Neural progenitor cell (in vitro differentiated cells): Measurements from ENCODE around the gene NEK10. TPM values are rescaled to one million over a fixed set of nuclear protein-coding genes. Genes with fewer than 3 reads are reported as not detected.

Source experiments
- DNase-seq: peaks from one replicate; pipeline ENCODE4 v3.0.0-alpha.2; 2016; ENCODE audit warnings: low spot score
- H2AFZ ChIP-seq: fragments of 200-600 bp; sonication (generic); replicated peaks from 2 replicates; pipeline ENCODE4 v1.6.1; 2016; ENCODE audit warnings: antibody characterized with exemption
- H3F3A ChIP-seq: fragments of 200-600 bp; sonication (generic); 2 replicates; pipeline ENCODE4 v1.6.1; 2016; ENCODE audit warnings: antibody characterized with exemption, low read depth
- H3K27ac ChIP-seq: fragments of 200-600 bp; sonication (generic); 2 replicates; pipeline ENCODE4 v1.5.1; 2016; ENCODE audit warnings: mild to moderate bottlenecking
- H3K27me3 ChIP-seq: fragments of 200-600 bp; sonication (generic); 2 replicates; pipeline ENCODE4 v1.6.1; 2016; ENCODE audit warnings: mild to moderate bottlenecking, moderate library complexity
- H3K36me3 ChIP-seq: fragments of 200-600 bp; sonication (generic); 2 replicates; pipeline ENCODE4 v1.5.1; 2016
- H3K4me1 ChIP-seq: fragments of 200-600 bp; sonication (generic); 2 replicates; pipeline ENCODE4 v1.6.1; 2016; ENCODE audit warnings: mixed run types
- H3K4me2 ChIP-seq: fragments of 200-600 bp; sonication (generic); 2 replicates; pipeline ENCODE4 v1.6.1; 2016
- H3K4me3 ChIP-seq: fragments of 200-600 bp; sonication (generic); 2 replicates; pipeline ENCODE4 v1.5.1; 2016
- H3K79me2 ChIP-seq: fragments of 200-600 bp; sonication (generic); 2 replicates; pipeline ENCODE4 v1.6.1; 2016; ENCODE audit warnings: low read depth
- H3K9ac ChIP-seq: fragments of 200-600 bp; sonication (generic); 2 replicates; pipeline ENCODE4 v1.6.1; 2016
- H3K9me3 ChIP-seq: fragments of 200-600 bp; sonication (generic); 2 replicates; pipeline ENCODE4 v1.5.1; 2016; ENCODE audit warnings: low read depth
- H4K20me1 ChIP-seq: fragments of 200-600 bp; sonication (generic); 2 replicates; pipeline ENCODE4 v1.6.1; 2016; ENCODE audit warnings: low read depth
- H3K27ac Mint-ChIP-seq: 3 replicates; pipeline ENCODE4 v1.8.0; 2021; ENCODE audit warnings: mixed read lengths
- H3K27me3 Mint-ChIP-seq: 2 replicates; pipeline ENCODE4 v1.8.0; 2022; ENCODE audit warnings: low read depth, mild to moderate bottlenecking, inconsistent platforms, moderate library complexity, mixed read lengths; ENCODE audit not compliant: insufficient read depth
- H3K36me3 Mint-ChIP-seq: 3 replicates; pipeline ENCODE4 v1.8.0; 2021; ENCODE audit warnings: mixed read lengths
- H3K4me1 Mint-ChIP-seq: 3 replicates; pipeline ENCODE4 v1.8.0; 2021; ENCODE audit warnings: mixed read lengths
- H3K4me3 Mint-ChIP-seq: 3 replicates; pipeline ENCODE4 v1.8.0; 2021; ENCODE audit warnings: mild to moderate bottlenecking, moderate library complexity, mixed read lengths
- H3K9me3 Mint-ChIP-seq: 3 replicates; pipeline ENCODE4 v1.8.0; 2020; ENCODE audit warnings: mixed read lengths
- EZH2 ChIP-seq: fragments of 200-600 bp; sonication (generic); IDR thresholded peaks from 2 replicates; pipeline ENCODE4 v1.6.1; 2017; ENCODE audit warnings: antibody characterized with exemption, mild to moderate bottlenecking, moderate library complexity
- EZH2phosphoT487 ChIP-seq: fragments of 200-600 bp; sonication (generic); IDR thresholded peaks from 2 replicates; pipeline ENCODE4 v1.6.1; 2017; ENCODE audit warnings: antibody characterized with exemption
- total RNA-seq: library from RNA; depleted of rRNA; stranded (reverse); fragments of >200 nt; gene quantifications from 2 replicates; pipeline ENCODE4 v1.2.3, GENCODE V29; 2015; ENCODE audit warnings: low replicate concordance
- TF ChIP-seq, protein P1 (sequence below): fragments of 200-600 bp; sonication (generic); IDR thresholded peaks from 2 replicates; pipeline ENCODE4 v1.5.1; 2017; ENCODE audit warnings: antibody characterized with exemption, mild to moderate bottlenecking

The NEK10 gene
- total RNA-seq, 1 donor from 2014 or later: 0.54 TPM

DNA sequence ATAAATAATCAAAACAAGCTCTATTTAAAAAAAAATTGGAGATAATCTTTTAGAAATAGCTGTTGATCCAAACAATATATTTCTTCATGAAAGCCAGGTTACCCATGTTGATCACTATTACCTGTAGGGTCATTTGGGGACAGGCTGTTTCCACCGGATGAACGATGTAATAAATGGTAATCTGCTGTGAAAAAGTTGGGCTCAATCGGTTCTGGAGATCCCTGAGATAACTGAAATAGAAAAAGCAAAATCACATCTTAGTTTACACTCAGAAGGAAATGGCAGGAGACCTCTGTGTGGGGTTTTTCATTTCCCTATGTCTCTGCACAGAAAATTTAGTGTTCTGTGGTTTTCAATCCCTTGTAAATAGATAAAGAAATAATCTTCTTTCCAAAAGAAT lies 249.5 kb downstream of the NEK10 start:
- no peak overlapping the region for H3K4me3 Mint-ChIP-seq
- H3K4me1 ChIP-seq: peaks cover 3% of the 10 kb centered on the region
- no peak for DNase-seq
- H3K9me3 Mint-ChIP-seq: peaks cover 4% of the 10 kb centered on the region
- no peaks in the 10 kb centered on the region for H3K36me3 ChIP-seq
- H3K9ac ChIP-seq: no peak overlapping the region
- H3K27ac Mint-ChIP-seq: no peak overlapping the region
- peaks cover 4% of the 10 kb centered on the region for H3K4me1 Mint-ChIP-seq
- H4K20me1 ChIP-seq: no peaks in the 10 kb centered on the region
- H3K4me2 ChIP-seq: no peak overlapping the region
- no peaks in the 10 kb centered on the region for H3K9me3 ChIP-seq
- TF ChIP-seq, protein P1, sequence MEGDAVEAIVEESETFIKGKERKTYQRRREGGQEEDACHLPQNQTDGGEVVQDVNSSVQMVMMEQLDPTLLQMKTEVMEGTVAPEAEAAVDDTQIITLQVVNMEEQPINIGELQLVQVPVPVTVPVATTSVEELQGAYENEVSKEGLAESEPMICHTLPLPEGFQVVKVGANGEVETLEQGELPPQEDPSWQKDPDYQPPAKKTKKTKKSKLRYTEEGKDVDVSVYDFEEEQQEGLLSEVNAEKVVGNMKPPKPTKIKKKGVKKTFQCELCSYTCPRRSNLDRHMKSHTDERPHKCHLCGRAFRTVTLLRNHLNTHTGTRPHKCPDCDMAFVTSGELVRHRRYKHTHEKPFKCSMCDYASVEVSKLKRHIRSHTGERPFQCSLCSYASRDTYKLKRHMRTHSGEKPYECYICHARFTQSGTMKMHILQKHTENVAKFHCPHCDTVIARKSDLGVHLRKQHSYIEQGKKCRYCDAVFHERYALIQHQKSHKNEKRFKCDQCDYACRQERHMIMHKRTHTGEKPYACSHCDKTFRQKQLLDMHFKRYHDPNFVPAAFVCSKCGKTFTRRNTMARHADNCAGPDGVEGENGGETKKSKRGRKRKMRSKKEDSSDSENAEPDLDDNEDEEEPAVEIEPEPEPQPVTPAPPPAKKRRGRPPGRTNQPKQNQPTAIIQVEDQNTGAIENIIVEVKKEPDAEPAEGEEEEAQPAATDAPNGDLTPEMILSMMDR: no peak
- TF ChIP-seq EZH2phosphoT487 (no peak), EZH2 (no peak)
- H3K27me3 ChIP-seq: no peaks in the 10 kb centered on the region
- no peaks in the 10 kb centered on the region for H3K79me2 ChIP-seq
- H3K27ac ChIP-seq: no peak overlapping the region
- no peak overlapping the region for H2AFZ ChIP-seq
- peaks cover 2% of the 10 kb centered on the region for H3K36me3 Mint-ChIP-seq
- no peak overlapping the region for H3K4me3 ChIP-seq
- H3F3A ChIP-seq: peaks cover 2% of the 10 kb centered on the region
- H3K27me3 Mint-ChIP-seq: no peaks in the 10 kb centered on the region

- Mint-ChIP-seq H3K27me3 (no peaks in the 10 kb centered on the region), H3K4me3 (no peak overlapping the region), H3K9me3 (no peaks in the 10 kb centered on the region), H3K27ac (no peak overlapping the region), H3K4me1 (no peaks in the 10 kb centered on the region), H3K36me3 (peaks cover 2% of the 10 kb centered on the region)
- no peak overlapping the region for H3K27ac ChIP-seq
- H3F3A ChIP-seq: peaks cover 5% of the 10 kb centered on the region
- no peak overlapping the region for H3K4me2 ChIP-seq
- DNase-seq: no peak
- H3K27me3 ChIP-seq: no peaks in the 10 kb centered on the region
- H3K9me3 ChIP-seq: no peaks in the 10 kb centered on the region
- no peaks in the 10 kb centered on the region for H4K20me1 ChIP-seq
- TF ChIP-seq, protein P1: no peak
- TF ChIP-seq EZH2 (no peak), EZH2phosphoT487 (no peak)
- H3K9ac ChIP-seq: no peak overlapping the region
- H3K79me2 ChIP-seq: no peaks in the 10 kb centered on the region
- H3K4me3 ChIP-seq: no peak overlapping the region
- no peaks in the 10 kb centered on the region for H3K4me1 ChIP-seq
- no peak overlapping the region for H2AFZ ChIP-seq
- no peaks in the 10 kb centered on the region for H3K36me3 ChIP-seq
Measured at GRCh38 chr3:27115352-27115751, 253.8 kb downstream of the NEK10 start.

- Histone ChIP-seq H3K79me2 (no peaks in the 10 kb centered on the region), H3K27me3 (no peaks in the 10 kb centered on the region), H3K4me3 (no peak overlapping the region), H3F3A (peaks cover 5% of the 10 kb centered on the region), H2AFZ (no peak overlapping the region), H3K4me2 (no peak overlapping the region), H3K36me3 (no peaks in the 10 kb centered on the region), H3K9me3 (no peaks in the 10 kb centered on the region), H3K27ac (no peak overlapping the region), H3K9ac (no peak overlapping the region), H3K4me1 (no peaks in the 10 kb centered on the region), H4K20me1 (no peaks in the 10 kb centered on the region)
- no peaks in the 10 kb centered on the region for H3K9me3 Mint-ChIP-seq
- no peaks in the 10 kb centered on the region for H3K4me1 Mint-ChIP-seq
- TF ChIP-seq EZH2phosphoT487 (no peak), EZH2 (no peak)
- TF ChIP-seq, protein P1: no peak
- peaks cover 2% of the 10 kb centered on the region for H3K36me3 Mint-ChIP-seq
- H3K27ac Mint-ChIP-seq: no peak overlapping the region
- no peak for DNase-seq
- H3K27me3 Mint-ChIP-seq: no peaks in the 10 kb centered on the region
- no peak overlapping the region for H3K4me3 Mint-ChIP-seq
Measured at GRCh38 chr3:27114684-27115083, 254.5 kb downstream of the NEK10 start.
